Erythroblast (primary cell): ENCODE data around the gene SMURF2.

Source experiments
- GATA1 ChIP-seq: IDR thresholded peaks from 2 replicates; pipeline ENCODE4 v1.6.1; 2011; ENCODE audit warnings: low read depth, mild to moderate bottlenecking, control low read depth, low read length, moderate library complexity
- POLR2A ChIP-seq: IDR thresholded peaks from 2 replicates; pipeline ENCODE4 v1.6.1; 2011; ENCODE audit warnings: mild to moderate bottlenecking, low read length

DNA sequence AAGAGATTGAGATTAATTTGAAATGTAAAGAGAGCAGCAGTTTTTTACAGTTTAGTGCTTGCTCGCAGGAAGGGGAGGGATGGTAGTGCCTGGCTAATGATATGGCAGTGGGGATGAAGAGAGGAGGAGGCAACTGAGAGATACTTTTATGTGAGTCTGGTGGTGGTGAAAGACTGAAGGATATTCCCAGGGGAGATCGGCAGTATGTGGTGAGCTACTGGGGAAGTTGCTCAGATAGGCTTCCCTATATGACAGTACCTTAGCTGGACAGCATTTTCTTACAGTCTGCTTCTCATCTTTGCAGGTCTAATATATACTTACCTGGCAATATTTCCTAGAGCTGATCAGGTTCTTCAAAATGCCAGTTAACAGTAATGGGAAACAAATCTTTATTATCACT lies 146.7 kb downstream of the SMURF2 start:
- no peak for TF ChIP-seq POLR2A
- TF ChIP-seq GATA1, result no peak
